Breast epithelium (tissue), 4 donors: ENCODE results near the gene CLASP1. TPM values are rescaled to one million over a fixed set of nuclear protein-coding genes. Genes with fewer than 3 reads are reported as not detected.
"Not testable (repeated sequence)": the region's sequence is repeated elsewhere in the genome, so short reads cannot be mapped to it uniquely, and the experiment has no call there.

Source experiments
- DNase-seq, 2 donors: peaks; one replicate each; pipeline ENCODE4 v3.0.0-alpha.2; 2019; ENCODE audit warnings: low spot score in 2 of 2
- H3K27ac ChIP-seq, 2 donors: fragments of 200-600 bp; sonication (generic) in 1 of 2; one replicate each; pipeline ENCODE4 v1.5.1; 2016 to 2019; ENCODE audit warnings: mild to moderate bottlenecking in 1 of 2
- H3K27me3 ChIP-seq, 2 donors: fragments of 200-600 bp; sonication (generic) in 1 of 2; one replicate each; pipeline versions ENCODE4 v1.5.1 to v1.6.0; 2017 to 2019; ENCODE audit warnings: control low read depth in 1 of 2, mild to moderate bottlenecking in 1 of 2
- H3K36me3 ChIP-seq: fragments of 200-600 bp; one replicate; pipeline ENCODE4 v1.5.1; 2019
- H3K4me1 ChIP-seq, 2 donors: fragments of 200-600 bp; sonication (generic); one replicate each; pipeline ENCODE4 v1.5.1; 2016 to 2019; ENCODE audit warnings: control low read depth in 1 of 2
- H3K4me3 ChIP-seq, 3 donors: fragments of 200-600 bp; sonication (generic); 1 replicate in 2 of 3; 2 replicates in 1 of 3; pipeline ENCODE4 v1.5.1; 2016 to 2019; ENCODE audit warnings: mild to moderate bottlenecking in 3 of 3, moderate library complexity in 2 of 3
- H3K9me3 ChIP-seq, 2 donors: fragments of 200-600 bp; sonication (generic) in 1 of 2; one replicate each; pipeline ENCODE4 v1.5.1; 2016 to 2019; ENCODE audit warnings: control low read depth in 1 of 2
- POLR2A ChIP-seq: fragments of 450-650 bp; IDR thresholded peaks from one replicate; pipeline ENCODE4 v1.6.1; 2016; ENCODE audit warnings: antibody characterized with exemption, mild to moderate bottlenecking, moderate library complexity
- POLR2AphosphoS5 ChIP-seq, 3 donors: sonication (generic); formaldehyde crosslinking; IDR thresholded peaks; one replicate each; pipeline ENCODE4 v1.6.1; 2017; ENCODE audit warnings: antibody characterized with exemption in 3 of 3
- intact Hi-C: fragments of 100-400 bp; cut with DNase I; formaldehyde crosslinking; loops from one replicate; pipeline ENCODE4 v1.15.1; 2023; ENCODE audit warnings: low total_unique reads
- total RNA-seq, 3 donors: library from RNA; depleted of rRNA; stranded (reverse); fragments of >200 nt; gene quantifications; one replicate each; pipeline ENCODE4 v1.1.0, GENCODE V29; 2016
- TF ChIP-seq, protein P1 (sequence below), 3 donors: fragments of 450-650 bp; IDR thresholded peaks; one replicate each; pipeline ENCODE4 v1.5.1; 2016 to 2017; ENCODE audit warnings: antibody characterized with exemption in 3 of 3, mild to moderate bottlenecking in 3 of 3, moderate library complexity in 3 of 3

CLASP1 gene
- total RNA-seq, 3 donors from 2014 or later, result 80.3 to 106 (median 98.7) TPM

DNA sequence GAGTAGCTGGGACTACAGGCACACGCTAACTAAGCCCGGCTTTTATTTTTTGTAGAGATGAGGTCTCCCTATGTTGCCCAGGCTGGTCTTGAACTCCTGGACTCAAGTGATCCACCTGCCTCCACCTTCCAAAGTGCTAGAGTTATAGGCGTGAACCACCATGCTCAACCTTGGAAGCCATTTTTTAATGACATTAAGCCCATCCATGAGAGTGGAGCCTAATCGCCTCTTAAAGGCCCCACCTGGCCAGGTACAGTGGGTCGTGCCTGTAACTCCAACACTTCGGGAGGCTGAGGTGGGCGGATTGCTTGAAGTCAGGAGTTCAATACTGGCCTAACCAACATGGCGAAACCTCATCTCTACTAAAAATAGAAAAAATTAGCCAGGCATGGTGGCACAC, 322.6 kb downstream of the CLASP1 start:
- DNase-seq, result peak in 1 of 2 donors; percentile 7
- TF ChIP-seq, protein P1, sequence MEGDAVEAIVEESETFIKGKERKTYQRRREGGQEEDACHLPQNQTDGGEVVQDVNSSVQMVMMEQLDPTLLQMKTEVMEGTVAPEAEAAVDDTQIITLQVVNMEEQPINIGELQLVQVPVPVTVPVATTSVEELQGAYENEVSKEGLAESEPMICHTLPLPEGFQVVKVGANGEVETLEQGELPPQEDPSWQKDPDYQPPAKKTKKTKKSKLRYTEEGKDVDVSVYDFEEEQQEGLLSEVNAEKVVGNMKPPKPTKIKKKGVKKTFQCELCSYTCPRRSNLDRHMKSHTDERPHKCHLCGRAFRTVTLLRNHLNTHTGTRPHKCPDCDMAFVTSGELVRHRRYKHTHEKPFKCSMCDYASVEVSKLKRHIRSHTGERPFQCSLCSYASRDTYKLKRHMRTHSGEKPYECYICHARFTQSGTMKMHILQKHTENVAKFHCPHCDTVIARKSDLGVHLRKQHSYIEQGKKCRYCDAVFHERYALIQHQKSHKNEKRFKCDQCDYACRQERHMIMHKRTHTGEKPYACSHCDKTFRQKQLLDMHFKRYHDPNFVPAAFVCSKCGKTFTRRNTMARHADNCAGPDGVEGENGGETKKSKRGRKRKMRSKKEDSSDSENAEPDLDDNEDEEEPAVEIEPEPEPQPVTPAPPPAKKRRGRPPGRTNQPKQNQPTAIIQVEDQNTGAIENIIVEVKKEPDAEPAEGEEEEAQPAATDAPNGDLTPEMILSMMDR (IDR thresholded peaks at IDR 0.05), result no peak
- TF ChIP-seq POLR2AphosphoS5 (IDR thresholded peaks at IDR 0.05) (no peak), POLR2A (no peak)
- intact Hi-C loops, result no loop called here

DNA sequence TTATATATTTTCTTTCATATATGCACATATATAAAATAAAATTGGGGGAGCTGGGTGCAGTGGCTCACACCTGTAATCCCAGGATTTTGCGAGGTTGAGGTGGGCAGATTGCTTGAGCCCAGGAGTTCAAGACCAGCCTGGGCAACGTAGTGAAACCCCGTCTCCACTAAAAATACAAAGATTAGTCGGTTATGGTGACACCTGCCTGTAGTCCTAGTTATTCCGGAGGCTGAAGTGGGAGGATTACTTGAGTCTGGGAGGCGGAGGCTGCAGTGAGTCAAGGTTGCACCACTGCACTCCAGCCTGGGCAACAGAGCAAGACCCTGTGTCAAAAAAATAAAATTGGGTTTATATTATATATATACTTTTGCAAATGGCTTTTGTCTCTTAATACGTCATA, 324.7 kb downstream of the CLASP1 start:
- intact Hi-C loops, result no loop called here
- Histone ChIP-seq H3K9me3 (no peaks in the 10 kb centered on the region), H3K4me3 (no peak overlapping the region), H3K4me1 (no peaks in the 10 kb centered on the region), H3K36me3 (no peaks in the 10 kb centered on the region), H3K27ac (no peak overlapping the region), H3K27me3 (no peaks in the 10 kb centered on the region)
- no peak for DNase-seq
- no peak for TF ChIP-seq POLR2AphosphoS5 (IDR thresholded peaks at IDR 0.05)
- TF ChIP-seq, protein P1 (IDR thresholded peaks at IDR 0.05), result no peak
- TF ChIP-seq POLR2A, result no peak

More for the DNA sequence above, 322.6 kb downstream of the CLASP1 start:
- no peak overlapping the region for H3K27ac ChIP-seq
- H3K4me1 ChIP-seq, result no peaks in the 10 kb centered on the region
- no peaks in the 10 kb centered on the region for H3K36me3 ChIP-seq
- no peaks in the 10 kb centered on the region for H3K27me3 ChIP-seq
- H3K4me3 ChIP-seq, result no peak overlapping the region
- H3K9me3 ChIP-seq, result no peaks in the 10 kb centered on the region

GRCh38 chr2:121321476-121321875, 327.8 kb downstream of the CLASP1 start:
- H3K36me3 ChIP-seq, result no peaks in the 10 kb centered on the region
- H3K27me3 ChIP-seq, result no peaks in the 10 kb centered on the region
- DNase-seq, result no peak
- H3K4me3 ChIP-seq, result no peak overlapping the region
- H3K9me3 ChIP-seq, result no peaks in the 10 kb centered on the region
- TF ChIP-seq POLR2A (no peak), POLR2AphosphoS5 (IDR thresholded peaks at IDR 0.05) (no peak)
- TF ChIP-seq, protein P1 (IDR thresholded peaks at IDR 0.05), result no peak
- no peaks in the 10 kb centered on the region for H3K4me1 ChIP-seq
- intact Hi-C loops, result no loop called here
- H3K27ac ChIP-seq, result no peak overlapping the region

DNA sequence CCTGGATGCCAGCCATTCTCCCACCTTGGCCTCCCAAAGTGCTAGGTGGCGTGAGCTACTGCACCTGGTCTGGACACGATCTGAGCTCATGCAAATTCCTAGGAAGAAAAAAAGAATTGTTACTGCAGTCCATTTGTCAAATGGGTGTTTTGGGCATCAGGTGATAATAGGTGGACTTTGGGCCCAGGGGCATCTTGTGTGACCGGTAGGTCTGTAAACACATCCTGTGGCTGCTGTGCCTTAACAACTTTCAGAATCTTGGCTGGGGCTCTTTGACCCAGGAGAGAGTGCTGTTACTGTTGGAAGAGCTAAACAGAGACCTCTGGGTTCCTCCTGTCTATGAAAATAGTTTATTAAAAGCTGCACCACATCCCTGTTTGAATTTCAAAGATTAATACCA, 329.3 kb downstream of the CLASP1 start:
- TF ChIP-seq POLR2A, result no peak
- no peak for TF ChIP-seq POLR2AphosphoS5 (IDR thresholded peaks at IDR 0.05)
- TF ChIP-seq, protein P1 (IDR thresholded peaks at IDR 0.05), result no peak

DNA sequence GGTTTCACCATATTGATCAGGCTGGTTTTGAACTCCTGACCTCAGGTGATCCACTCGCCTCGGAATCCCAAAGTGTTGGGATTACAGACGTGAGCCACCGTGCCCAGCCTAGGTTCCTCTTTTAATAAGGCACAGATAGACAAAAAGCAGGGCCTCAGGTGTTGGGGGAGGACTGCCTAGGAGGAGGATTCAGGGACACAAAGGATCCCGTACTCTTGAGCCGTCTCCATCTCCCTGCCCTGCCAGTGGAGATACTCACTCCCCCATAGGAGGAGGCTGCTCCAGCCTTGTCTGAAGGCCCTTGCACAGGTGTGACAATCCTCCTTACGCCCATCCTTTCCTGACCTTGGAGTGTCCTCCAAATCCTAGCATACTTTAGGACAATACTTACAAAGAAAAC, 332.3 kb downstream of the CLASP1 start:
- Histone ChIP-seq H3K27ac (no peak overlapping the region), H3K4me3 (no peak overlapping the region), H3K4me1 (no peaks in the 10 kb centered on the region), H3K27me3 (no peaks in the 10 kb centered on the region), H3K36me3 (no peaks in the 10 kb centered on the region), H3K9me3 (no peaks in the 10 kb centered on the region)
- no peak for TF ChIP-seq POLR2AphosphoS5 (IDR thresholded peaks at IDR 0.05)
- no peak for TF ChIP-seq POLR2A
- TF ChIP-seq, protein P1 (IDR thresholded peaks at IDR 0.05), result no peak
- DNase-seq, result peak in 1 of 2 donors; percentile 10
- intact Hi-C loops, result no loop called here

More for the DNA sequence above, 329.3 kb downstream of the CLASP1 start:
- peak in 1 of 2 donors; percentile 12 for DNase-seq
- H3K4me3 ChIP-seq, result no peak overlapping the region
- H3K36me3 ChIP-seq, result no peaks in the 10 kb centered on the region
- intact Hi-C loops, result no loop called here
- H3K9me3 ChIP-seq, result no peaks in the 10 kb centered on the region
- no peak overlapping the region for H3K27ac ChIP-seq
- H3K27me3 ChIP-seq, result no peaks in the 10 kb centered on the region
- no peaks in the 10 kb centered on the region for H3K4me1 ChIP-seq

DNA sequence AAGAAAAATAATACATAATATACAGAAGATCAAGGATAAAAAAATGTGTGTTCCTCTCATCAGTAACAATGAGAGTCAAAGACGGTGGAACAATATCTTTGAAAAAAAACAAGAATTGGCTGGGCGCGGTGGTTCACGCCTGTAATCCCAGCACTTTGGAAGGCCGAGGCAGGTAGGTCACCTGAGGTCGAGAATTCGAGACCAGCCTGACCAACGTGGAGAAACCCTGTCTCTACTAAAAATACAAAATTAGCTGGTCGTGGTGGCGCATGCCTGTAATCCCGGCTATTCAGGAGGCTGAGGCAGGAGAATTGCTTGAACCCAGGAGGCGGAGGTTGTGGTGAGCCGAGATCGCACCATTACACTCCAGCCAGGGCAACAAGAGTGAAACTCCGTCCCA, 335.6 kb downstream of the CLASP1 start:
- H3K4me1 ChIP-seq, intact Hi-C loops, H3K27ac ChIP-seq, H3K9me3 ChIP-seq, H3K27me3 ChIP-seq, H3K4me3 ChIP-seq, H3K36me3 ChIP-seq, DNase-seq: not testable (repeated sequence)
